NCI-H187 treated with DMSO at 0.1 percent for 48 hours (cell line): ENCODE measurements around the gene MMP2.

Source experiments
- DNase-seq: peaks from one replicate; lab custom pipeline; 2025; lab: John Stamatoyannopoulos, UW

Gene MMP2

DNA sequence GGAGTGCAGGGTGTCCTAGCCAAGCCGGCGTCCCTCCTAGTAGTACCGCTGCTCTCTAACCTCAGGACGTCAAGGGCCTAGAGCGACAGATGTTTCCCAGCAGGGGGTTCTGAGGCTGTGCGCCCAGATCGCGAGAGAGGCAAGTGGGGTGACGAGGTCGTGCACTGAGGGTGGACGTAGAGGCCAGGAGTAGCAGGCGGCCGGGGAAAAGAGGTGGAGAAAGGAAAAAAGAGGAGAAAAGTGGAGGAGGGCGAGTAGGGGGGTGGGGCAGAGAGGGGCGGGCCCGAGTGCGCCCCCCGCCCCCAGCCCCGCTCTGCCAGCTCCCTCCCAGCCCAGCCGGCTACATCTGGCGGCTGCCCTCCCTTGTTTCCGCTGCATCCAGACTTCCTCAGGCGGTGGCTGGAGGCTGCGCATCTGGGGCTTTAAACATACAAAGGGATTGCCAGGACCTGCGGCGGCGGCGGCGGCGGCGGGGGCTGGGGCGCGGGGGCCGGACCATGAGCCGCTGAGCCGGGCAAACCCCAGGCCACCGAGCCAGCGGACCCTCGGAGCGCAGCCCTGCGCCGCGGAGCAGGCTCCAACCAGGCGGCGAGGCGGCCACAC is at the start of gene MMP2:
Gene MMP2, plus strand, starts transcription at position 372 of the 603 bp plus-strand sequence. CDS start 282 bp downstream, outside the sequence.
- no peak for DNase-seq

- DNase-seq: no peak
Observed at GRCh38 chr16:55433030-55433429, 46.0 kb upstream of the MMP2 start.

GRCh38 chr16:55433535-55433934 is 45.5 kb upstream of the MMP2 start:
- DNase-seq: no peak

DNA sequence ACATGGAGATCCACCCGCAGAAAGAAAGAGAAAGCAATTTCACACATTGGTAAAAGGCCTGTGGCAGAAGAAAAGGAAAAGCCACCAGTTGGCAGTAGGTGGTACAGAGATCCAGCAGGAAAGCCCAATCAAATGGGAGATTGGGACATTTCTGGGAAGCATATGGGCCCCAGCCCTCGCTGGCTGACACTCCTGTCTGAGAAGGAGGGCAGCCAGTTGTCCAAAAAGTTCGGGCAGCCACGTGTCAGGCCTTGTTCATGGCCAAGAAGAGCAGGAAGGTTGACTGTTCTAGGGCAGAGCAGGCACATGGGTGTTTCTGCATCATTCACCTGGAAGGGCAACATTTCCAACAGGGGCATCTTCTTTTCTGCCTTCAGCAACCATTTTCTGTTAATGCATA is 45.0 kb upstream of the MMP2 start:
- no peak for DNase-seq

GRCh38 chr16:55435387-55435786 is 43.6 kb upstream of the MMP2 start:
- no peak for DNase-seq

GRCh38 chr16:55436587-55436986 is 42.4 kb upstream of the MMP2 start:
- DNase-seq: no peak

GRCh38 chr16:55437625-55438024 is 41.4 kb upstream of the MMP2 start:
- DNase-seq: no peak

DNA sequence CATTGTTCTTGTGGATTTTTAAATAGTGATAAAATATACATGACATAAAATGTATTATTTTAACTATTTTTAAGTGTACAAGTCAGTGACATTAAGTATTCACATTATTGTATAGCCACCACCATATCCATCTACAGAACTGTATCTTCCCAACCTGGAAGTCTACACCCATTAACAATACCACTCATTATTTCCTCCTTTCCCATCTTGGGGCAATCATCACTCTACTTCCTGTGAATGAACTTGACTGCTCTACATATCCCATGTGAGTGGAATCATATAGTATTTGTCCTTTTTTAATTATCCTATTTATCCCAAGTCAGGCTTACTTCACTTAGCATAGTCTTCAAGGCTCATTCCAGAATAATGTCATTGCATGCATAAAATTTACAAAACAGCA is 40.7 kb upstream of the MMP2 start:
- no peak for DNase-seq

DNA sequence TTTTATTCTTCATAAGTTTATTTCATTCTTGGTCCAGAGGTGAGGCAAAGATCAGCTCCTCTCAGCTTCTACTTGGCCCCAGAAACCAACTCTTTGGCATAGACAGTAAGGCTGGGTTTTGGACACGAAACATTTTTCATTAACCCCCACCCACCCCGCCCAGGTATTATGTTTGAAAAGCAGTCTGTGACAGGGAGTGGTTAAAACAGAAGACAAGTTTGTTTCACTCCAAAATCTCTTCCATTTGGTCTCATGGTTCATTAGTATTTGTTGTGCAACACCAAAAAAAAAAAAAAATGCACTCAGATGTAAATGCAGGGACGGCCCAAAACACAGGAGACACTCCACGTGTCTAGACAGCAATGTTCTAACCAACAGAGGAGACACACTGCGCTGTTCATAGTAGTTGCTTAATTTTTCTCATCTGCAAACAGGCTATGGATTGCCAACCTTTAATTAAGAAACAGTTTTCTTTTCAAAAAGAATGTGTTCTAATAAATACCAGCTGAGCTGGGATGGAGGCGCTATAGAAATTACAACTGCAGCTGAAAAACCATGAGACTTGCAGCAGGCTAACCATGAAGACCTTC is 39.8 kb upstream of the MMP2 start:
- no peak for DNase-seq

GRCh38 chr16:55443434-55444346 is 35.3 kb upstream of the MMP2 start:
- DNase-seq: no peak

DNA sequence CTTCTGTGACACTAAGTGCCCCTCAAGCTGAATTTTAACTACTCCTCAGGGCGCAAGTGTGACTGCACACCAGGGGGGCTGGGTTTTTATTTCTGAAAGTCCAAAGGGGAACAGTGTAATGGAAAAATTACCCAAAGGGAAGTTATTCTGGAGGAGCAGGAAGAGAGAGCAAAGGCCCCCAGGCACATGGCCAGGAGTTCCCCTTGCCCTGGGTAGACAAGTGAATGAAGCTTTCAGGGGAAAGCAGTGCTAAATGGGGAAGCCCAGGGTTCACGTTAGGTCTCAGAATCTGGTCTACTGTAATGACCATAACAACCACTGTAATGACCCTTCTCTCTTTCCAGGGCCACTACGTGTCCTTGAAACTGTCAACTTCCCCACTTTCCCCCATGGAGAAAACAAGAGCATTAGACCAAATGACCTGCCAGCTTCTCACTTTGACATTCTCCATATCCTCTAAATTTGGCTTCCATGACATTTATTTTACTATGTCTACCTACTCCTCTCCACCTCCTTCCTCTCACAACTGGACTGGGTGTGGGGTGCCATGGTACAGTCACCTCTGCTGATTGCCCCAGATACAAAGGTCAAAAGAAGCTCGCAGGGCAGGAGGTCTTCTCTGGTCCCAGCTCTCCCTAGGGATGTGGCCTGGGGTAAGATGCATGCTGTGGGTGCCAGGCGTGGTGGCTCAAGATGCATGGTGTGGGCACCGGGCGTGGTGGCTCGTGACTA is 34.1 kb upstream of the MMP2 start:
- DNase-seq: no peak

GRCh38 chr16:55447231-55447630 is 31.8 kb upstream of the MMP2 start:
- DNase-seq: no peak

- no peak for DNase-seq
Observed at GRCh38 chr16:55452996-55453395, 26.0 kb upstream of the MMP2 start.

GRCh38 chr16:55453909-55454308 is 25.1 kb upstream of the MMP2 start:
- no peak for DNase-seq

- DNase-seq: no peak
Observed at GRCh38 chr16:55454861-55455260, 24.1 kb upstream of the MMP2 start.

DNA sequence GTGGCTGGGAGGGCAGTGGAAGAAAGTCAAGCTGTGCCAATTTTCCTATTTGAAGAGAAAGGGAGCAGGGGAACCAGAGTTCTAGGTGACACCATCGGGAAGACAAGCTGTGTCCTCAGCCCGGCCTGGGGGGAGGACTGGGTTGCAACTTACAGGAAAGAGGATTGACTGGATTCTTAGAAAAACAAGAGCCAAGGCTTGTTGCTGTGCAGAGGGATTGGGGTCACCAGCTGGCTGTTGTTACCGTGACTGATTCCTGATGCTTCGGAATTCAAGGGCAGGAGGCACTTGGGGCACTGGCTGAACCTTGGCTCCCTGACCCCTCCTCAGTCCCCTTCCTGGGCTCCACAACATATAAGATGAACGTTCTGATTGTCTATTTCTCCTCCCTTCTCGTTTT is 16.8 kb upstream of the MMP2 start:
- no peak for DNase-seq

DNA sequence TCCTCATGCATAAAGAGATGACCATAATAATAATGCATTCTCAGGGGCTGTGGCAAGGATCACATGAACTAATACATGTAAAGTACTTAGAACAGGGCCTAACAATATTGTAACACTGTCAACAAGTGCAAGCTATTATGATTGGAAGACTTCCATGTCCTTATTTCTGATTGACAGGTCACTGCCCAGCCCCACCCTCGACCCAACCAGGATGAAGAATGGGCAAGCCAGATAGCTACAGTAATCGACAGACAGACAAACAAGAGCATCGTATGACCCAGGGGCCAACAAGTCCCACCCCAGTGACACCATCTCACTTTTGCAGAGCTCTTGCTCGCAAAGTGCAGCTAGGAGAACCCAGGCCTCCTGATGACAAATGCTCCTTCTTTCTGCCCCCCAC is 14.6 kb upstream of the MMP2 start:
- no peak for DNase-seq

- no peak for DNase-seq
Observed at GRCh38 chr16:55465077-55465896, 13.7 kb upstream of the MMP2 start.

GRCh38 chr16:55466209-55466608 is 12.8 kb upstream of the MMP2 start:
- DNase-seq: no peak

GRCh38 chr16:55467898-55468297 is 11.1 kb upstream of the MMP2 start:
- no peak for DNase-seq

- DNase-seq: no peak
Observed at GRCh38 chr16:55468352-55468990, 10.5 kb upstream of the MMP2 start.
